Heart right ventricle (tissue), 16 donors: ENCODE results near the gene TTC7B. TPM values are rescaled to one million over a fixed set of nuclear protein-coding genes. Genes with fewer than 3 reads are reported as not detected.

Source experiments
- ATAC-seq, 8 donors: fragments of 200-7000 bp; cut with Tn5 transposase; one replicate each; pipeline ENCODE4 v1.9.1; 2020; ENCODE audit warnings: mild to moderate bottlenecking in 8 of 8, moderate library complexity in 8 of 8, moderate number of reproducible peaks in 1 of 8
- DNase-seq, 2 donors: peaks; one replicate each; pipeline ENCODE4 v3.0.0-alpha.2; 2020
- H3K27ac ChIP-seq, 10 donors: fragments of 200-600 bp; sonication (generic) in 2 of 10; one replicate each; pipeline versions ENCODE4 v1.5.0 to v1.8.0; 2020 to 2022; ENCODE audit warnings: mild to moderate bottlenecking in 3 of 10
- H3K27me3 ChIP-seq, 7 donors: fragments of 200-600 bp; one replicate each; pipeline ENCODE4 v1.8.0; 2021 to 2022; ENCODE audit warnings: mild to moderate bottlenecking in 2 of 7
- H3K36me3 ChIP-seq, 9 donors: fragments of 200-600 bp; sonication (generic) in 1 of 9; one replicate each; pipeline versions ENCODE4 v1.5.0 to v1.8.0; 2020 to 2022; ENCODE audit warnings: mild to moderate bottlenecking in 2 of 9
- H3K4me1 ChIP-seq, 9 donors: fragments of 200-600 bp; sonication (generic) in 1 of 9; one replicate each; pipeline versions ENCODE4 v1.5.0 to v1.8.0; 2020 to 2022; ENCODE audit warnings: mild to moderate bottlenecking in 4 of 9
- H3K4me3 ChIP-seq, 10 donors: fragments of 200-600 bp; sonication (generic) in 2 of 10; one replicate each; pipeline versions ENCODE4 v1.5.0 to v1.8.0; 2020 to 2022; ENCODE audit warnings: mild to moderate bottlenecking in 7 of 10, moderate library complexity in 2 of 10
- H3K9me3 ChIP-seq, 11 donors: fragments of 200-600 bp in 10 of 11; sonication (generic) in 2 of 11; one replicate each; pipeline versions ENCODE4 v1.5.0 to v1.8.0; 2013 to 2022; ENCODE audit warnings: mild to moderate bottlenecking in 2 of 11, control low read depth in 1 of 11, moderate library complexity in 1 of 11
- WGBS, 2 donors: extraction: QIAGEN DNeasy Blood & Tissue Kit; methylation state at CpG; one replicate each; pipeline ENCODE4 v1.1.7; 2013; ENCODE audit warnings: inconsistent platforms in 1 of 2; 5-methylcytosine and 5-hydroxymethylcytosine counted together
- intact Hi-C, 10 donors: fragments of 100-400 bp; cut with DNase I; formaldehyde crosslinking; loops; one replicate each; pipeline versions ENCODE4 v1.11.1 to v1.14.2; 2022
- polyA plus RNA-seq, 2 donors: library from polyadenylated mRNA; stranded (reverse); fragments of 200-250 nt; gene quantifications; one replicate each; pipeline ENCODE4 v1.2.3, GENCODE V29; 2013
- total RNA-seq, 10 donors: library from RNA; stranded (reverse); fragmentation: NEBNext Ultra II Directional in 3 of 10; extraction: Animal tissue kit (Norgen Biotek cat#: 25700) in 3 of 10; gene quantifications; one replicate each; pipeline versions ENCODE4 v1.2.1 to v1.2.4, GENCODE V29; 2021 to 2023
- TF ChIP-seq, protein P1 (sequence below), 9 donors: fragments of 200-600 bp; sonication (generic) in 2 of 9; IDR thresholded peaks; one replicate each; pipeline versions ENCODE4 v1.5.0 to v1.8.0; 2021 to 2022; ENCODE audit warnings: antibody characterized with exemption in 9 of 9, mild to moderate bottlenecking in 5 of 9, moderate library complexity in 1 of 9
- donor health status: Arrhythmogenic right ventricular cardiomyopathy.
- donor health status: ischemic (EF 13 %, LVEDD 7.1; RV severe dilation, severe dysfunction).
- donor health status: healthy with polysubstance abuse.
- donor health status: DM: no; HTN: yes; CAD: no.
- donor health status: DM: no; HTN: no; CAD: no.
- donor health status: ischemic (EF 25% LVEDD 6.9; RV normal size, moderate dysfunction).
- donor health status: ischemic (EF 25% LVEDD 5.7; RV mildly dilated, moderate dysfunction).
- donor health status: healthy.
- donor health status: DM: yes; HTN: yes; CAD: no.
- donor health status: Ischemic cardiomyopathy.
- donor health status: ischemic (EF 35%, LVEDD 5.7; RV mildly dilated, moderate dysfunction).
- donor health status: nonischemic (EF 11% LVEDD 7.7; RV severe dilation, severe dysfunction).
- donor health status: DM: yes; HTN: yes; CAD: no.
- donor health status: PGD.
- donor health status: ischemic (EF 29% LVEDD 5.4; RV normal size, mild dysfunction).
- donor health status: nonischemic (EF 23%, LVEDD 6.1; RV moderate dilation, normal function).

Gene TTC7B
- total and polyA plus RNA-seq, 12 donors = 23.0 to 79.4 (median 65.5) TPM

DNA sequence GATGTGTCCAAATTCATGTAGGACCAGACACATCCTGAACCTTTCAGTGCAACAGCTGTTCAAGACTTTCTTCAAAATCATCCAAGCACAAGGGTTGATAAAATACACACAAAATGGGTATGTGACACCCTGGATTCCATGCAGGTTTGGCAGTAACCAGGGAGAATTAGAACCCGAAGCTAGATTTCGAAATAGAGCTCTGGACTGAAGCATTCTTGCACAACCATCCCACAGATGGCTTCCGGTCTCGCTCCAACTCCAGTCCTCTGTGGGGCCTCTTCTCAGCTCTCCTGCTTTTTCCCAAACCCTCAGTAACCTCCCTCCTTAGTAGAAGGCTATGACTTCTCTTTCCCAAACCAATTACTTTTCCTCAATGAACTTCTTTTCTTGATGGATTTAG, 171.3 kb downstream of the TTC7B start:
- Histone ChIP-seq H3K27ac (peak overlapping the region in 8 of 10 donors; percentile 3 to 76 (median 46)), H3K9me3 (no peaks in the 10 kb centered on the region), H3K4me1 (peaks cover 2 to 48% (median 27%) of the 10 kb centered on the region in 9 donors), H3K27me3 (no peaks in the 10 kb centered on the region), H3K36me3 (peaks cover 0 to 52% (median 5%) of the 10 kb centered on the region in 9 donors), H3K4me3 (no peak overlapping the region)
- intact Hi-C loops = no loop called here
- 77 to 78% methylated on average over 4 of the region's 4 CpGs for WGBS, 2 donors
- peak in 7 of 8 donors; percentile 59 to 87 (median 71) for ATAC-seq
- DNase-seq = peak in 1 of 2 donors; percentile 36
- TF ChIP-seq, protein P1, sequence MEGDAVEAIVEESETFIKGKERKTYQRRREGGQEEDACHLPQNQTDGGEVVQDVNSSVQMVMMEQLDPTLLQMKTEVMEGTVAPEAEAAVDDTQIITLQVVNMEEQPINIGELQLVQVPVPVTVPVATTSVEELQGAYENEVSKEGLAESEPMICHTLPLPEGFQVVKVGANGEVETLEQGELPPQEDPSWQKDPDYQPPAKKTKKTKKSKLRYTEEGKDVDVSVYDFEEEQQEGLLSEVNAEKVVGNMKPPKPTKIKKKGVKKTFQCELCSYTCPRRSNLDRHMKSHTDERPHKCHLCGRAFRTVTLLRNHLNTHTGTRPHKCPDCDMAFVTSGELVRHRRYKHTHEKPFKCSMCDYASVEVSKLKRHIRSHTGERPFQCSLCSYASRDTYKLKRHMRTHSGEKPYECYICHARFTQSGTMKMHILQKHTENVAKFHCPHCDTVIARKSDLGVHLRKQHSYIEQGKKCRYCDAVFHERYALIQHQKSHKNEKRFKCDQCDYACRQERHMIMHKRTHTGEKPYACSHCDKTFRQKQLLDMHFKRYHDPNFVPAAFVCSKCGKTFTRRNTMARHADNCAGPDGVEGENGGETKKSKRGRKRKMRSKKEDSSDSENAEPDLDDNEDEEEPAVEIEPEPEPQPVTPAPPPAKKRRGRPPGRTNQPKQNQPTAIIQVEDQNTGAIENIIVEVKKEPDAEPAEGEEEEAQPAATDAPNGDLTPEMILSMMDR (IDR thresholded peaks at IDR 0.05) = no peak

DNA sequence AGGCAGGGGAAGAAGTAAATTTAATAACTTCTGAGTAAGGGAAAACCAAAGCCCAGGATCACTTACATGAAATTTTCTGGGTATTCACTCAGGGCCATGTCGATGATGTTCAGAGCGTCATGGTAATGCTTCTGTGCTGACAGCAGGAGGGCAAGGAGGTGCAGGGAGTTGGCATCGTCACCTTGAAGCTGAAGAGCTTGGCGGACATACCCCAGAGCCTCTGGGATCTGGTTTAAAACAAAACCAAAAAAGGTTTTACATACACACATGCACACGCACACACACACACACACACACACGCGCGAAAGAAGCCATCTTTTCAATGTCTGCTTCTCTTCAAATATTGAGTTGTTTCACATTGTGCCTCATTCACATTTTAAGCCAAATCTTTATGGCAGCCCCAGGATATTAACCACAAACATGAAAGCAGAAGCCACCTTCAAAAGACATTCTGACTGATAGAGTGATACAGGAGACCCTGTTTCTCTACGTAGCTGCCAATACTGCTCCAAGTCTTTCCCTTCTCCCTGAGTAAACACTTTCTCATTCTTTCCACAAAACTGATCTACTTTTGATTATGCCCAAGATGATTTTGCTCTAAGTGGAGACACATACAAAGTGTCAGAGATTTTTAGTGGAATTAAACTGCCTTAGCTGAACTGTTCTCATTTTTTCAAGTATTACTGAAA, 172.1 kb downstream of the TTC7B start:
- no peaks in the 10 kb centered on the region for H3K27me3 ChIP-seq
- no peaks in the 10 kb centered on the region for H3K9me3 ChIP-seq
- H3K27ac ChIP-seq = peak overlapping the region in 8 of 10 donors; percentile 0 to 76 (median 20)
- no peak for DNase-seq
- ATAC-seq = no peak
- peaks cover 0 to 60% (median 5%) of the 10 kb centered on the region in 9 donors for H3K36me3 ChIP-seq
- no peak overlapping the region for H3K4me3 ChIP-seq
- TF ChIP-seq, protein P1 (IDR thresholded peaks at IDR 0.05) = no peak
- H3K4me1 ChIP-seq = peaks cover 2 to 44% (median 23%) of the 10 kb centered on the region in 9 donors
- intact Hi-C loops = no loop called here
- 77 to 79% methylated on average over 9 of the region's 9 CpGs for WGBS, 2 donors

DNA sequence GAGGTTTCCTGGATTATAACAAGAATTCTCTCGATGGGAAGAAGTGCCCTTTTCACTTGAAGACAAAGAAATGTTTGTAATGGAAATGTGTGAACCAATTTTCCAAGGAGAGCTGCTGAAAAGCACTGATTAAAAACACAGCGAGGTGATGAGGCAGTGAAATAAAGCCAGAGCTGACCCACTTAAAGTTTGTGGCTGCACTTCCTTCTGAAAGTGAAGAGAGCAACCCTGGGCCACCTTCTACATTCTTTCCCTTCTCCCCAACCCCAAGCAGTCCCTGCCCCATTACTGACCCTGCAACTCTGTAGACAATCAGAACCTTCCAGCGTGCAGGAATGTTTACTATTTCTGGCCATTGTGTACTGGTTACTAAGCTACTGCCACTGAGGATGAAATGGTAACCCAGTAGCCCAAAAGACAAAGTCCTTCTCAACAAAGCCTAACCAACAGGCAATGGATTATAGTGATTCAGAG, 173.9 kb downstream of the TTC7B start:
- DNase-seq = no peak
- intact Hi-C loops = no loop called here
- TF ChIP-seq, protein P1 (IDR thresholded peaks at IDR 0.05) = no peak
- WGBS, 2 donors = 17 to 26% methylated on average over 3 of the region's 3 CpGs
- Histone ChIP-seq H3K4me1 (peaks cover 2 to 41% (median 19%) of the 10 kb centered on the region in 9 donors), H3K9me3 (no peaks in the 10 kb centered on the region), H3K4me3 (no peak overlapping the region), H3K27ac (peak overlapping the region in 8 of 10 donors; percentile 11 to 61 (median 42)), H3K36me3 (peaks cover 0 to 61% (median 5%) of the 10 kb centered on the region in 9 donors), H3K27me3 (no peaks in the 10 kb centered on the region)
- ATAC-seq = peak; percentile 50 to 89 (median 76)

DNA sequence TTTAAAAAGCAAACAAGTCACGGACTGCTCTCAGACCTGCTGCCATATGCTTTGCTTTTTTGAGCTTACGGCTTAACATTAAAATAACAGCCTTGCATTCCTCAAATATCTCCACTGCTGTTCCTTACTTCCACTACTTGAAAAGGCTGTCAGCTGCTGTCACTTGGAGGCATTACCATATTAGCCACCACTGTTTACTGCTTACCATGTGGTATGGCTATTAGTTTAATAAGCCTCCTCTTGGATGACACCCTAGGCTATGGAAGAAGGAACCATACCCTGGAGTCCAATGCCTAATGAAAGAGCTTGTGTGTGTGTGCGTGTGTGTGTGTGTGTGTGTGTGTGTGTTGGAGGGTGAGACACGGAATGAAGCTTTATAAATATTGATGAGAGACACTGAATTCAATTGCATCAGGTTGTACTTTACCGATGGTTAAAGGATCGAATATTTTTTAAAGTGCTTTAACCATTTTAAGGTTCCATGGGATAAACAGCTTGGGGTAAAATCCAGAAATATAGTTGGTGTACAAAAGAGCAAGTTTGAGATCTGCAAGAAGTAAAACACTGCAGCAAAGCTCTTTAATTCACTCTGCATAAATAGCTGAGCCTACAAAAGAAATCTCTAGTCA, 174.5 kb downstream of the TTC7B start:
- ATAC-seq (peak in 4 of 8 donors; percentile 37 to 58 (median 48)), DNase-seq (no peak)
- 54 to 61% methylated on average over 6 of the region's 6 CpGs for WGBS, 2 donors
- Histone ChIP-seq H3K36me3 (peaks cover 0 to 55% (median 4%) of the 10 kb centered on the region in 9 donors), H3K27me3 (no peaks in the 10 kb centered on the region), H3K4me1 (peaks cover 2 to 41% (median 21%) of the 10 kb centered on the region in 9 donors), H3K27ac (peak overlapping the region in 8 of 10 donors; percentile 11 to 61 (median 42)), H3K4me3 (no peak overlapping the region), H3K9me3 (no peaks in the 10 kb centered on the region)
- intact Hi-C loops = no loop called here
- TF ChIP-seq, protein P1 (IDR thresholded peaks at IDR 0.05) = no peak
